H1 (cell line): Measurements from ENCODE around the gene CPNE5. TPM values are rescaled to one million over a fixed set of nuclear protein-coding genes. Genes with fewer than 3 reads are reported as not detected.

Source experiments
- CTCF ChIA-PET: fragments of 300-600 bp; sonication (Branson Sonifier 250); formaldehyde crosslinking; loops from one replicate; lab custom pipeline; 2021; ENCODE audit not compliant: partially characterized antibody; lab: Charles Lee
- POLR2A ChIA-PET: fragments of 300-600 bp; sonication (Branson Sonifier 250); formaldehyde crosslinking; loops from one replicate; lab custom pipeline; 2021; ENCODE audit warnings: inconsistent platforms; ENCODE audit not compliant: partially characterized antibody; lab: Charles Lee
- DNase-seq, 2 experiments: peaks; one replicate each; pipeline versions ENCODE4 v3.0.0 to v3.0.0-alpha.2; 2010 to 2022; ENCODE audit warnings: low spot score in 2 of 2, low read depth in 1 of 2, mixed read lengths in 1 of 2
- FAIRE-seq: peaks from 2 replicates; lab custom pipeline; 2011; peaks lifted over from hg19 to GRCh38; lab: Jason Lieb, UNC
- H2AFZ ChIP-seq: 2 replicates; pipeline ENCODE4 v1.8.1; 2012; ENCODE audit warnings: low read length, inconsistent platforms
- H2AK5ac ChIP-seq: 2 replicates; pipeline ENCODE4 v1.6.1; 2013; ENCODE audit warnings: low read depth, low read length
- H2BK120ac ChIP-seq: replicated peaks from 2 replicates; pipeline ENCODE3; 2013; ENCODE audit warnings: low read depth, low read length, inconsistent platforms
- H2BK12ac ChIP-seq: 2 replicates; pipeline ENCODE4 v1.6.1; 2013; ENCODE audit warnings: low read depth, low read length
- H2BK15ac ChIP-seq: 2 replicates; pipeline ENCODE4 v1.6.1; 2013; ENCODE audit warnings: low read length
- H2BK20ac ChIP-seq: 2 replicates; pipeline ENCODE4 v1.6.1; 2013; ENCODE audit warnings: low read length
- H2BK5ac ChIP-seq: 2 replicates; pipeline ENCODE4 v1.6.1; 2013; ENCODE audit warnings: low read depth, low read length
- H3K14ac ChIP-seq: 2 replicates; pipeline ENCODE4 v1.6.1; 2013; ENCODE audit warnings: inconsistent platforms; ENCODE audit not compliant: insufficient read length
- H3K18ac ChIP-seq: 2 replicates; pipeline ENCODE4 v1.6.1; 2013; ENCODE audit warnings: low read length; ENCODE audit errors: extremely low read depth
- H3K23ac ChIP-seq: 2 replicates; pipeline ENCODE4 v1.6.1; 2013; ENCODE audit warnings: inconsistent platforms; ENCODE audit not compliant: insufficient read length
- H3K23me2 ChIP-seq: 2 replicates; pipeline ENCODE4 v1.6.1; 2013; ENCODE audit warnings: low read depth, low read length
- H3K27ac ChIP-seq: 2 replicates; pipeline ENCODE4 v1.6.1; 2011; ENCODE audit warnings: low read depth, low read length, inconsistent platforms
- H3K27me3 ChIP-seq, 4 experiments: replicated peaks in 1 of 4; 1 replicate in 1 of 4; 2 replicates in 3 of 4; pipeline versions ENCODE4 v1.6.1 to v1.8.1; 2011 to 2013; ENCODE audit warnings: low read length in 3 of 4, mild to moderate bottlenecking in 3 of 4, inconsistent platforms in 2 of 4, mixed read lengths in 2 of 4, moderate library complexity in 1 of 4; ENCODE audit not compliant: control insufficient read depth in 3 of 4, insufficient read depth in 3 of 4; ENCODE audit errors: extremely low read depth in 1 of 4
- H3K36me3 ChIP-seq, 4 experiments: 2 replicates each; pipeline versions ENCODE4 v1.6.1 to v1.8.1; 2011 to 2013; ENCODE audit warnings: mild to moderate bottlenecking in 4 of 4, low read length in 3 of 4, moderate library complexity in 2 of 4, control low read depth in 1 of 4, inconsistent platforms in 1 of 4; ENCODE audit not compliant: insufficient read depth in 4 of 4, control insufficient read depth in 2 of 4
- H3K4ac ChIP-seq: replicated peaks from 2 replicates; pipeline ENCODE3; 2013; ENCODE audit warnings: low read length, low read depth, mixed read lengths, inconsistent platforms; ENCODE audit not compliant: insufficient read length
- H3K4me1 ChIP-seq, 4 experiments: replicated peaks in 1 of 4; 1 replicate in 1 of 4; 2 replicates in 3 of 4; pipeline versions ENCODE4 v1.6.1 to v1.8.1; 2011 to 2013; ENCODE audit warnings: low read length in 3 of 4, inconsistent platforms in 2 of 4, mixed read lengths in 1 of 4; ENCODE audit not compliant: insufficient read depth in 4 of 4, control insufficient read depth in 3 of 4
- H3K4me2 ChIP-seq, 2 experiments: 2 replicates each; pipeline versions ENCODE4 v1.6.1 to v1.8.1; 2011 to 2013; ENCODE audit warnings: low read depth in 2 of 2, low read length in 2 of 2, control low read depth in 1 of 2, inconsistent platforms in 1 of 2, mild to moderate bottlenecking in 1 of 2; ENCODE audit not compliant: insufficient read depth in 1 of 2
- H3K4me3 ChIP-seq, 4 experiments: fragments of 200-600, 300-600 bp in 1 of 4; sonication (generic), shearing (Covaris generic), sonication (Bioruptor Twin) in 1 of 4; 2 replicates each; pipeline versions ENCODE4 v1.5.1 to v1.8.1; 2011 to 2016; ENCODE audit warnings: low read length in 4 of 4, low read depth in 3 of 4, control low read depth in 2 of 4, inconsistent platforms in 2 of 4, mild to moderate bottlenecking in 2 of 4, mixed read lengths in 1 of 4, moderate library complexity in 1 of 4; ENCODE audit not compliant: insufficient read depth in 2 of 4; ENCODE audit errors: extremely low read depth in 1 of 4
- H3K56ac ChIP-seq: replicated peaks from 2 replicates; pipeline ENCODE3; 2013; ENCODE audit warnings: low read depth, mild to moderate bottlenecking, mixed read lengths, low read length, inconsistent platforms; ENCODE audit not compliant: insufficient read length
- H3K79me1 ChIP-seq: 2 replicates; pipeline ENCODE4 v1.6.1; 2013; ENCODE audit warnings: low read depth, low read length, control low read depth
- H3K79me2 ChIP-seq, 2 experiments: 2 replicates each; pipeline versions ENCODE4 v1.6.1 to v1.8.1; 2012 to 2013; ENCODE audit warnings: low read length in 2 of 2, mild to moderate bottlenecking in 2 of 2, inconsistent platforms in 1 of 2; ENCODE audit not compliant: insufficient read depth in 2 of 2, control insufficient read depth in 1 of 2
- H3K9ac ChIP-seq, 4 experiments: replicated peaks in 1 of 4; 1 replicate in 1 of 4; 2 replicates in 3 of 4; pipeline versions ENCODE4 v1.6.1 to v1.8.1; 2011 to 2013; ENCODE audit warnings: low read depth in 3 of 4, low read length in 3 of 4, control low read depth in 2 of 4, mild to moderate bottlenecking in 2 of 4, moderate library complexity in 2 of 4, inconsistent platforms in 1 of 4; ENCODE audit errors: extremely low read depth in 1 of 4
- H3K9me3 ChIP-seq, 2 experiments: 2 replicates each; pipeline versions ENCODE4 v1.6.1 to v1.8.1; 2012 to 2013; ENCODE audit warnings: mild to moderate bottlenecking in 2 of 2, moderate library complexity in 2 of 2, control low read depth in 1 of 2, inconsistent platforms in 1 of 2, low read depth in 1 of 2, low read length in 1 of 2, mixed read lengths in 1 of 2; ENCODE audit not compliant: insufficient read depth in 2 of 2
- H4K20me1 ChIP-seq, 2 experiments: replicated peaks in 1 of 2; 2 replicates each; pipeline versions ENCODE3 to v1.8.1; 2011 to 2013; ENCODE audit warnings: inconsistent platforms in 2 of 2, low read length in 2 of 2, mild to moderate bottlenecking in 1 of 2; ENCODE audit not compliant: insufficient read depth in 2 of 2, control insufficient read depth in 1 of 2
- H4K5ac ChIP-seq: 2 replicates; pipeline ENCODE4 v1.6.1; 2013; ENCODE audit warnings: low read length, low read depth, mixed read lengths, inconsistent platforms; ENCODE audit not compliant: insufficient read length
- H4K8ac ChIP-seq: 2 replicates; pipeline ENCODE4 v1.8.0; 2013; ENCODE audit warnings: mild to moderate bottlenecking, moderate library complexity, low read length, inconsistent platforms; ENCODE audit not compliant: insufficient read depth; ENCODE audit errors: extremely low read depth
- H4K91ac ChIP-seq: replicated peaks from 2 replicates; pipeline ENCODE3; 2013; ENCODE audit warnings: low read length, mixed read lengths, inconsistent platforms; ENCODE audit not compliant: insufficient read length
- RAD21 ChIP-seq, 2 experiments: IDR thresholded peaks in 1 of 2; conservative IDR thresholded peaks in 1 of 2; 2 replicates each; pipeline ENCODE4 v1.6.1; 2011; ENCODE audit warnings: low read depth in 2 of 2, low read length in 2 of 2, improper control_type of control experiment in 1 of 2, inconsistent platforms in 1 of 2, mild to moderate bottlenecking in 1 of 2, moderate library complexity in 1 of 2
- SIN3A ChIP-seq, 2 experiments: IDR thresholded peaks in 1 of 2; conservative IDR thresholded peaks in 1 of 2; 2 replicates each; pipeline ENCODE4 v1.6.1; 2011 to 2012; ENCODE audit warnings: low read length in 2 of 2, improper control_type of control experiment in 1 of 2, low read depth in 1 of 2, mild to moderate bottlenecking in 1 of 2
- ZNF274 ChIP-seq: IDR thresholded peaks from 2 replicates; pipeline ENCODE4 v1.7.0; 2012; ENCODE audit warnings: low read length, borderline replicate concordance; ENCODE audit errors: extremely low read depth
- WGBS, 2 experiments: shearing (Covaris generic) in 1 of 2; methylation state at CpG; one replicate each; pipeline versions ENCODE4 v1.1.6 to v1.1.7; 2013 to 2015; ENCODE audit warnings: low lambda C conversion rate in 2 of 2, mixed read lengths in 2 of 2, inconsistent platforms in 1 of 2, low coverage in 1 of 2, missing lambda C conversion rate in 1 of 2; ENCODE audit not compliant: insufficient replicate concordance in 2 of 2, insufficient coverage in 1 of 2, insufficient read length in 1 of 2; ENCODE audit errors: extremely low coverage in 1 of 2, missing lambda C conversion rate in 1 of 2; 5-methylcytosine and 5-hydroxymethylcytosine counted together
- polyA plus RNA-seq, 7 experiments: library from polyadenylated mRNA; depleted of rRNA in 3 of 7; stranded (reverse) in 5 of 7; unstranded in 2 of 7; fragments of >200 nt in 5 of 7; fragments of 200-250 nt in 2 of 7; gene quantifications; 1 replicate in 5 of 7; 2 replicates in 1 of 7; 4 replicates in 1 of 7; pipeline versions ENCODE4 v1.2.1 to v1.2.3, GENCODE V29; 2011 to 2013; ENCODE audit warnings: missing spikeins in 2 of 7, mixed read lengths in 2 of 7
- total RNA-seq: library from RNA; stranded (reverse); fragmentation: NEBNext Ultra II Directional; extraction: Animal tissue kit (Norgen Biotek cat#: 25700); gene quantifications from 2 replicates; pipeline ENCODE4 v1.2.1, GENCODE V29; 2021
- TF ChIP-seq, protein P1 (sequence below), 3 experiments: IDR thresholded peaks; 1 replicate in 2 of 3; 2 replicates in 1 of 3; pipeline versions ENCODE4 v1.5.1 to v1.6.1; 2011; ENCODE audit warnings: low read length in 3 of 3, mild to moderate bottlenecking in 3 of 3, inconsistent platforms in 2 of 3, low read depth in 1 of 3, moderate library complexity in 1 of 3; ENCODE audit not compliant: insufficient read depth in 1 of 3; ENCODE audit errors: control extremely low read depth in 1 of 3

Gene CPNE5
- total and polyA plus RNA-seq, 2 of the 8 experiments (the other 6 are each of a cell fraction or from before 2014, with no cell fraction given), result 0.88 to 1.8 TPM

DNA sequence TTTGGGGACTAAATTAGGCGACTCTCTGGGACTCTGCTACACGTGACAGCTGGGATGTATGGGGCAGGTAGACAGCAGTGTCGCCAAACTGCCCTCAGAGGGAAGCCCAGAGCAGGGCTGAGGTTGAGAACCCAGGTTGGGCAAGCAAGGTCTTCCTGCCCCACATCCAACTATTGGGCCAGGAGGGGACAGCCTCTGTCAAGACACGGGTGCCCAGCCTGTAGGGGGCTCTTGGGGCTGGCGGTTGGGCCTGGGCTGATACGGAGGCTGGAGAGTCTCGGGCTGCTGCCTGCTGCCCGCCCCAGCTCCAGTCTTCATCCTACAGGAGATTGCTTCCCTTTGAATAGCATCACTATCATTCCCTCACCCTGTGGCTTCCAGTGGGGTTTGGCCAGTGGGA, 33.3 kb downstream of the CPNE5 start:
- Histone ChIP-seq H2AK5ac (no peak overlapping the region), H3K4me1 (peaks cover 3 to 21% (median 4%) of the 10 kb centered on the region in 4 experiments; a peak in 4 of 7 replicates), H3K4ac (no peak overlapping the region), H3K56ac (no peak overlapping the region), H2BK5ac (no peak overlapping the region), H2AFZ (no peak overlapping the region), H3K4me2 (no peak overlapping the region), H3K23ac (no peak overlapping the region), H4K8ac (no peak overlapping the region), H3K79me1 (no peaks in the 10 kb centered on the region), H3K36me3 (no peaks in the 10 kb centered on the region; a peak in 1 of 8 replicates), H3K27me3 (no peaks in the 10 kb centered on the region; a peak in 2 of 7 replicates), H4K91ac (no peak overlapping the region), H2BK15ac (no peak overlapping the region), H2BK20ac (no peak overlapping the region), H4K5ac (no peak overlapping the region), H3K27ac (no peak overlapping the region), H2BK120ac (no peak overlapping the region), H3K79me2 (no peaks in the 10 kb centered on the region), H3K23me2 (no peaks in the 10 kb centered on the region), H3K4me3 (no peak overlapping the region), H3K14ac (no peak overlapping the region), H4K20me1 (no peaks in the 10 kb centered on the region), H3K9ac (no peak overlapping the region), H3K9me3 (no peaks in the 10 kb centered on the region), H3K18ac (no peak overlapping the region), H2BK12ac (no peak overlapping the region)
- TF ChIP-seq ZNF274, result no peak
- peak; percentile 26 to 51; a peak in 3 of 4 replicates for TF ChIP-seq RAD21 (IDR thresholded peaks at IDR 0.05 in 1 of 2, conservative IDR thresholded peaks at IDR 0.05 in 1 of 2; ENCODE audit: low read depth in 2 of 2, low read length in 2 of 2)
- TF ChIP-seq, protein P1, sequence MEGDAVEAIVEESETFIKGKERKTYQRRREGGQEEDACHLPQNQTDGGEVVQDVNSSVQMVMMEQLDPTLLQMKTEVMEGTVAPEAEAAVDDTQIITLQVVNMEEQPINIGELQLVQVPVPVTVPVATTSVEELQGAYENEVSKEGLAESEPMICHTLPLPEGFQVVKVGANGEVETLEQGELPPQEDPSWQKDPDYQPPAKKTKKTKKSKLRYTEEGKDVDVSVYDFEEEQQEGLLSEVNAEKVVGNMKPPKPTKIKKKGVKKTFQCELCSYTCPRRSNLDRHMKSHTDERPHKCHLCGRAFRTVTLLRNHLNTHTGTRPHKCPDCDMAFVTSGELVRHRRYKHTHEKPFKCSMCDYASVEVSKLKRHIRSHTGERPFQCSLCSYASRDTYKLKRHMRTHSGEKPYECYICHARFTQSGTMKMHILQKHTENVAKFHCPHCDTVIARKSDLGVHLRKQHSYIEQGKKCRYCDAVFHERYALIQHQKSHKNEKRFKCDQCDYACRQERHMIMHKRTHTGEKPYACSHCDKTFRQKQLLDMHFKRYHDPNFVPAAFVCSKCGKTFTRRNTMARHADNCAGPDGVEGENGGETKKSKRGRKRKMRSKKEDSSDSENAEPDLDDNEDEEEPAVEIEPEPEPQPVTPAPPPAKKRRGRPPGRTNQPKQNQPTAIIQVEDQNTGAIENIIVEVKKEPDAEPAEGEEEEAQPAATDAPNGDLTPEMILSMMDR (IDR thresholded peaks at IDR 0.05; ENCODE audit: control extremely low read depth in 1 of 3, insufficient read depth in 1 of 3, low read depth in 1 of 3, low read length in 3 of 3), result peak; percentile 38 to 48 (median 42)
- TF ChIP-seq SIN3A (conservative IDR thresholded peaks at IDR 0.05 in 1 of 2, IDR thresholded peaks at IDR 0.05 in 1 of 2; ENCODE audit: low read depth in 1 of 2, low read length in 2 of 2), result no peak
- POLR2A ChIA-PET, result interaction anchor here (0.8 to 1.8 kb wide), 3 partner anchors 10 to 35 kb away, joined by 3 to 4 read pairs (median 3); no protein-coding TSS in a partner anchor
- no peak for DNase-seq
- WGBS, 2 experiments, result 66% methylated on average over 8 of the region's 8 CpGs; no CpG with 5 or more reads in 1 of the 2 experiments
- no peak for FAIRE-seq
- CTCF ChIA-PET, result interaction anchor here (0.7 to 3.4 kb wide), 20 partner anchors 9 to 69 kb away, joined by 3 to 24 read pairs (median 3); partner anchors contain the start of gene PPIL1
